A673 (cell line): Measurements from ENCODE around the gene THOC7. TPM values are rescaled to one million over a fixed set of nuclear protein-coding genes. Genes with fewer than 3 reads are reported as not detected.

ENCODE experiments used
- BruUV-seq: library from RNA; stranded (reverse); fragments of 400-500 nt; replicated peaks from 2 replicates; lab custom pipeline; 2021; lab: Mats Ljungman, UMichigan
- CTCF ChIA-PET: fragments of 300-600 bp; sonication (Branson Sonifier 250); formaldehyde crosslinking; loops from one replicate; lab custom pipeline; 2022; ENCODE audit warnings: antibody characterized with exemption; lab: Charles Lee
- POLR2A ChIA-PET: fragments of 300-600 bp; sonication (Branson Sonifier 250); formaldehyde crosslinking; loops from one replicate; lab custom pipeline; 2022; ENCODE audit warnings: antibody characterized with exemption; ENCODE audit not compliant: low non-redundant PET; lab: Charles Lee
- DNase-seq: peaks from one replicate; pipeline ENCODE4 v3.0.0-alpha.2; 2015; ENCODE audit warnings: low spot score
- H3K27ac ChIP-seq: fragments of 200-600 bp; sonication (generic); 2 replicates; pipeline ENCODE4 v1.5.1; 2016; ENCODE audit warnings: mixed run types, low read depth, mild to moderate bottlenecking, mixed read lengths, antibody characterized with exemption, low read length; ENCODE audit not compliant: poor library complexity, severe bottlenecking
- H3K27me3 ChIP-seq: fragments of 200-600 bp; sonication (generic); replicated peaks from 2 replicates; pipeline ENCODE4 v1.6.1; 2017; ENCODE audit warnings: mixed run types, low read depth, mild to moderate bottlenecking, mixed read lengths, antibody characterized with exemption, low read length; ENCODE audit not compliant: insufficient read depth, poor library complexity
- H3K36me3 ChIP-seq: fragments of 200-600 bp; sonication (generic); 2 replicates; pipeline ENCODE4 v1.6.1; 2016; ENCODE audit warnings: mixed run types, mild to moderate bottlenecking, mixed read lengths, antibody characterized with exemption, low read length; ENCODE audit not compliant: insufficient read depth, poor library complexity, severe bottlenecking
- H3K4me1 ChIP-seq: fragments of 200-600 bp; sonication (generic); 2 replicates; pipeline ENCODE4 v1.6.1; 2017; ENCODE audit warnings: mixed run types, mild to moderate bottlenecking, mixed read lengths, antibody characterized with exemption, low read length; ENCODE audit not compliant: insufficient read depth, poor library complexity, severe bottlenecking
- H3K4me3 ChIP-seq: fragments of 200-600 bp; sonication (generic); 2 replicates; pipeline ENCODE4 v1.5.1; 2016; ENCODE audit warnings: low read depth, mixed run types, mild to moderate bottlenecking, mixed read lengths, low read length; ENCODE audit not compliant: poor library complexity, severe bottlenecking
- H3K9me3 ChIP-seq: fragments of 200-600 bp; sonication (generic); 2 replicates; pipeline ENCODE4 v1.6.1; 2016; ENCODE audit warnings: mixed run types, low read depth, mild to moderate bottlenecking, mixed read lengths, antibody characterized with exemption, low read length; ENCODE audit not compliant: poor library complexity, severe bottlenecking
- EZH2 ChIP-seq: fragments of 200-600 bp; sonication (generic); IDR thresholded peaks from 2 replicates; pipeline ENCODE4 v1.6.1; 2017; ENCODE audit warnings: borderline replicate concordance, low read depth, mild to moderate bottlenecking, mixed read lengths, antibody characterized with exemption, low read length; ENCODE audit not compliant: poor library complexity, severe bottlenecking
- intact Hi-C: fragments of 100-400 bp; cut with micrococcal nuclease; formaldehyde crosslinking; loops from one replicate; pipeline ENCODE4 v1.10.0; 2022; ENCODE audit not compliant: unreplicated experiment
- total RNA-seq: library from RNA; stranded (reverse); gene quantifications from 2 replicates; pipeline ENCODE4 v1.2.3, GENCODE V29; 2021
- TF ChIP-seq, protein P1 (sequence below): fragments of 300-800, 200-600 bp; sonication (generic); conservative IDR thresholded peaks from 2 replicates; pipeline ENCODE4 v1.5.1; 2017; ENCODE audit warnings: low read depth, mild to moderate bottlenecking, antibody characterized with exemption, low read length, moderate library complexity, mixed read lengths

Gene THOC7
- total RNA-seq, 1 experiment from 2014 or later: 37.3 TPM

DNA sequence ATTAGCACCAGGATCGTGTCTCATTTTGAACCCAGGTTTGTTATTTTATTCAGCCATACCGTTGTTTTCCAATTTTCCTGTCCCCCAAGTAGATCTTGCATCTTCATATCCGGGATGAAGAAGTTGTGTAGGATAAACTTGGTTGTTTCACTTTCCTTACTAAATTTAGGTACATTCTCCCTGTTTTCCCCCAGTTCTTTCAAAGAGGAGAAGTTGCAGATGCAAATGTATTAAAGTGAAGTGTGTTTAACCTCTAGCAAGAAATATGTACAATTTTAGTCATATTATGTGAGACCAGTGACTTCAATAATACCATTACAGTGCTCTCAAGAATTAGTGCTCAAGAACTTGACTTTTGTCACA, 1.3 kb upstream of the THOC7 start:
- no peak for DNase-seq
- Histone ChIP-seq H3K4me1 (no peaks in the 10 kb centered on the region), H3K4me3 (peak overlapping the region; percentile 64), H3K27ac (no peak overlapping the region), H3K9me3 (no peaks in the 10 kb centered on the region), H3K36me3 (no peaks in the 10 kb centered on the region), H3K27me3 (no peaks in the 10 kb centered on the region)
- TSS peak; percentile 63 for BruUV-seq
- intact Hi-C loops: no loop called here
- ChIA-PET CTCF (no interaction called here), POLR2A (no interaction called here)
- no peak for TF ChIP-seq EZH2
- TF ChIP-seq, protein P1, sequence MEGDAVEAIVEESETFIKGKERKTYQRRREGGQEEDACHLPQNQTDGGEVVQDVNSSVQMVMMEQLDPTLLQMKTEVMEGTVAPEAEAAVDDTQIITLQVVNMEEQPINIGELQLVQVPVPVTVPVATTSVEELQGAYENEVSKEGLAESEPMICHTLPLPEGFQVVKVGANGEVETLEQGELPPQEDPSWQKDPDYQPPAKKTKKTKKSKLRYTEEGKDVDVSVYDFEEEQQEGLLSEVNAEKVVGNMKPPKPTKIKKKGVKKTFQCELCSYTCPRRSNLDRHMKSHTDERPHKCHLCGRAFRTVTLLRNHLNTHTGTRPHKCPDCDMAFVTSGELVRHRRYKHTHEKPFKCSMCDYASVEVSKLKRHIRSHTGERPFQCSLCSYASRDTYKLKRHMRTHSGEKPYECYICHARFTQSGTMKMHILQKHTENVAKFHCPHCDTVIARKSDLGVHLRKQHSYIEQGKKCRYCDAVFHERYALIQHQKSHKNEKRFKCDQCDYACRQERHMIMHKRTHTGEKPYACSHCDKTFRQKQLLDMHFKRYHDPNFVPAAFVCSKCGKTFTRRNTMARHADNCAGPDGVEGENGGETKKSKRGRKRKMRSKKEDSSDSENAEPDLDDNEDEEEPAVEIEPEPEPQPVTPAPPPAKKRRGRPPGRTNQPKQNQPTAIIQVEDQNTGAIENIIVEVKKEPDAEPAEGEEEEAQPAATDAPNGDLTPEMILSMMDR: no peak

DNA sequence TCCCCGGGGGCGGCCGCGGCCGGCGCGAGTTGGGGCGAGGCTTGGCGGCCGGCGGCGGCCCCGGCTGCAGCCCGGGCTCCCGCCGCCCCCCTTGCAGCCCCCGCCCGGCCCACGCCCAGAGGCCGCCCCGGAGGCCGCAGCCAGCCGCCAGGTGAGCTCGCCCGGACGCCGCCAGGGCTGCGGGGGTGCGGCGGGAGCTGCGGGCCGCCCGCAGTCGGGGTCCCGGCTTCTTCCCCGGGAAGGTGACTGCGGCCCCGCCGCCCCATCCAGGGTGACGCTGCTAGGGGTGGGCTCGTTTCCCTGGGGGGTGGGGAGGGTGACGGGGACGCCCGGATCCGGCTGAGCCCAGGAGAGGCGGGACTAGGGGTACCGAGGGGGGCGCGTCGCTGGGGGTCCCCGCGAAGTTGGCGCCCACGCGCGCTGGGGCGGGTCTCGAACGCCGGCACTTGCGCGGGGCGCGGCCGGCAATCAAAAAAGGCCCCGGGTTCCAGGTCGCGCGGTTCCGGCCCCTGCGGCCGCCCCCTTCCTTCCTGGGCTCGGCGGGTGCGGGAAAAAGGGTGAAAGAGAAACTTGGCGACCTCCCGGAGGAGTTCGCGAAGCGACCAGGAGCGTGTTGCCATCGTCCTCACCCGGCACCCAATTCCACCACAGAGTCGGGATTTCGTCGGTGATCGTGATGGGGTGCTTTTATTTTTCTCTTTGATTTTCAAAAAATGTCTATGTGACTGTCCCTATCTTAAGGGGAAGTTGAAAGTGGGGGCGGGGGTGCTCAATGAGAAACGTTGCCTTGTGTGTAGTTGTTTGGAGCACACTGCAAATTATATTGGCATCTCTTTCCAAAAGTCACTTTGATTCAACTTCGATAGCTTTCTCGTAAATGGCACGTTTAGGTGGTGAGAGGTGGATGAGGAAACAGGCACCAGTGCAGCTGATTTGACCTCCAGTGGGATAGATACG, 681 bp upstream of the THOC7 start:
- Histone ChIP-seq H3K4me3 (peak overlapping the region; percentile 64), H3K9me3 (no peaks in the 10 kb centered on the region), H3K27ac (peak overlapping the region; percentile 70), H3K27me3 (no peaks in the 10 kb centered on the region), H3K36me3 (no peaks in the 10 kb centered on the region), H3K4me1 (no peaks in the 10 kb centered on the region)
- ChIA-PET CTCF (no interaction called here), POLR2A (no interaction called here)
- peak; percentile 13 for DNase-seq
- intact Hi-C loops: no loop called here
- BruUV-seq: no TSS peak
- no peak for TF ChIP-seq EZH2
- TF ChIP-seq, protein P1: no peak

GRCh38 chr3:63862804-63863149, 828 bp downstream of the THOC7 start:
- intact Hi-C loops: no loop called here
- BruUV-seq: no TSS peak
- no peak for TF ChIP-seq EZH2
- TF ChIP-seq, protein P1: no peak
- no peak for DNase-seq
- Histone ChIP-seq H3K4me3 (peak overlapping the region; percentile 76), H3K27ac (peak overlapping the region; percentile 91), H3K27me3 (no peaks in the 10 kb centered on the region), H3K9me3 (no peaks in the 10 kb centered on the region), H3K4me1 (no peaks in the 10 kb centered on the region), H3K36me3 (no peaks in the 10 kb centered on the region)
- ChIA-PET POLR2A (no interaction called here), CTCF (no interaction called here)
